Jurkat, Clone E6-1 (cell line): ENCODE results near the gene LMNTD2.
A peak's percentile ranks its signal among the peaks of the same experiment; 100 is the strongest.
"Not testable (repeated sequence)": the region's sequence is repeated elsewhere in the genome, so short reads cannot be mapped to it uniquely, and the experiment has no call there.

Experiments used
- DNase-seq: peaks from one replicate; pipeline ENCODE4 v3.0.0-alpha.2; 2011; ENCODE audit warnings: low read depth, low spot score
- H3K4me3 ChIP-seq: 2 replicates; pipeline ENCODE4 v1.5.1; 2011; ENCODE audit warnings: mild to moderate bottlenecking, low read length, control low read depth, moderate library complexity

LMNTD2 gene

DNA sequence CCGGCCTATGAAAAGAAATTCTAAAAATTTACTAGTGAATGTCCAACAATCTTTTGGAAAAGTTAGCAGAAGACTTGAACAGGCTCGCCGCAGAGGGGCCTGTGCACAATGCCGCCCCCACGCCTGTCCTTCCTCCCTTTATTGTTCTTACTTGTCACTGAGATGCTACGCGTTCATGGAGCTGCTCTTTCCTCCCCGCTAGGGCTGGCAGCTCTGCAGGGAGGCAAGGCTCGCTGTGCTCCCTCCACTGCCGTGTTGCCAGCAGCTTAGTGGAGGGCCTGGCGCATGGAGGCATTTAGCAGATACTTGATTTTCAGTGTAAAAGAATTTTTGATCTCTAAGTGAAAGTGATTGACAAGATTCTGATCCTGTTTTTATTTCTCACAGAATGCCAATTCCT lies 30.5 kb upstream of the LMNTD2 start:
- DNase-seq = no peak
- H3K4me3 ChIP-seq = no peak overlapping the region

DNA sequence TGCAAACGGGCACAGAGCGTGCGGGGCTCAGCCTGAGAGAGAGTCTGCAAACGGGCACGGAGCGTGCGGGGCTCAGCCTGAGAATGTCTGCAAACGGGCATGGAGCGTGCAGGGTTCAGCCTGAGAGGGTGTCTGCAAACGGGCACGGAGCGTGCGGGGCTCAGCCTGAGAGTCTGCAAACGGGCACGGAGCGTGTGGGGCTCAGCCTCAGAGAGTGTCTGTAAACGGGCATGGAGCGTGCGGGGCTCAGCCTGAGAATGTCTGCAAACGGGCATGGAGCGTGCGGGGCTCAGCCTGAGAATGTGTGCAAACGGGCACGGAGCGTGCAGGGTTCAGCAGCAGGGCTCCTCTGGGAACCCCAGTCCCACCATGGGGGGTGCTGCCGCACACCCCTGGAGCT lies 29.3 kb upstream of the LMNTD2 start:
- H3K4me3 ChIP-seq = no peak overlapping the region
- no peak for DNase-seq

DNA sequence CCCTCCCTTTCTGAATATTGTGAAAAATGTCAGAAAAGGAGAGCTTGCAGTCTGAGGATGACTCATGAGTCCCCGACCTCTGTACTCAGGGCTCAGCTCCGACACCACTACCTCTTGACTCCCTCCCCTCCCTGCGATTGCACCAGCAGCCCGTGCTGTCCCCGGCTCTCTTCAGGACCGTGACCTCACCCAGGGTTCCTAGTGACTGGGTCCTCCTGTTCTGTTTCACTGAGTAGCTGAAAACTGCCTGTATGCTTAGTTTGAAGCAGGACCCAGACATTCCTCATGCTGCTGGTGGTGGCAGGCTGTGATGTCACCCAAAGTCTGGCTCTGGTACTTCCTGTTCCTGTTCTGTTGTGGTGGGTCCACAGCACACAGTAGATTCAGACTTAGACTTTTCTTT lies 27.4 kb upstream of the LMNTD2 start:
- DNase-seq = no peak
- H3K4me3 ChIP-seq = no peak overlapping the region

DNA sequence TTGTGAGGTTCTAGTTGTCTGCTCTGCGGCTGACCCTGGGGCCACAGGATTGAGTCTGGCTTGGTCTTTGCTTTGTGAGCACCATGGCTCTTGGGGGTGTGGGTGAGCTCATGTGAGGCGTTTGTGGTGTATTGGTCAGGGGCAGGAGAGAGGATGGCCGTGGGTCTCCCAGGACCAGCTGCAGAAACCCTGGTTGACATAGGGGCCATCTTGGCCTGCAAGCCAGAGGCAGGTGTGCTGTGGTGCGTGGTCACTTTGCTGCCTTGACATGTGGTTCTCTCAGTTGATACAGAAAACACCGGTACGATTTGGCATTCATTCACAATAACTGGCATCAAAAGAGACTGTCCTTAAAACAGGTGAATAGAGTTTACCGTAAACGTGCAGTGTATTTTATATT lies 27.0 kb upstream of the LMNTD2 start:
- DNase-seq = no peak
- no peak overlapping the region for H3K4me3 ChIP-seq

DNA sequence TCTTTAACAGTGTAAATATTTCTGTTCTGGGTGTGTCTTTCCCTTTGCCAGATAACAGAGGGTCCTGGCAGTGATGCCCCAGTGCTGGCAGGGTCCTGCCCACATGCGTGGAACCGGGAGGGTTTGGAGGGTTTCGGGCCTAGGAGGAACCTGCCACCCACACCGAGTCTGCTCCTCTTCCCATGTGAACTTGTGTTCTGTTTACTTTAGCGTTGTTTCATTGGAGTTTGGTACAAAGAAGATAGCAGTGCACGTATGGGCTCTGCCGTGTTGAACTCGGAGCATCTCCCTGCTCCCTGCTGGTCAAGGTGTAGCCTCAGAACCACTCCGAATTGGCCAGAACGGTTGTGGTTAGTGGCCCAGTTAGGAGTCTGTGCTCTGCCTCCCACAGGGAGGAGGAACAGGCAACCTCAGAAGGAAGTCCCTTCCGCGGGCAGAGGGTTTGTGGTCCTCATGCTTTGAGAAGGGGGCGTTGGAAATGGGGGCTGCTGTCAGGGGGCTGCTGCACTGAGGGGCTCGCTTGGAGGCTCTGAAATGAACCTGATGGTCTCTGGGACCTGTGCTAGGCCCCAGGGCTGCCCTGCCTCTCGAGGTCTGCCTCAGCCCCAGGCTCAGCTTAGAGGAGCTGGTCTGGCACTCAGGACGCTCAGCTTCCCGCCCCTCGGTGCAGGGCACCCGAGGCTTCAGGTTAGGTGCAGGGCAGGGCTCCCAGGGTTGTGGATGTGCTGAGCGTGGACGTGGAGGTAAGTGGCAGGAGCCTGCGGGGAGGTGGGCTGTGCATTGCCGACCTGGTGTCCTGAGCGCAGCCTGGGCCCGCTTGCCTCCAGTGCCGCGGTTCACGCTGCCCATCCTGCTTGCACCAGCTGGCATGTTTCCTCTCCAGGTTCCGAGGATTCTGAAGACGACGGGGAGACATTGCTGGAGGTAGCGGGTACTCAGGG lies 26.1 kb upstream of the LMNTD2 start:
- no peak overlapping the region for H3K4me3 ChIP-seq

DNA sequence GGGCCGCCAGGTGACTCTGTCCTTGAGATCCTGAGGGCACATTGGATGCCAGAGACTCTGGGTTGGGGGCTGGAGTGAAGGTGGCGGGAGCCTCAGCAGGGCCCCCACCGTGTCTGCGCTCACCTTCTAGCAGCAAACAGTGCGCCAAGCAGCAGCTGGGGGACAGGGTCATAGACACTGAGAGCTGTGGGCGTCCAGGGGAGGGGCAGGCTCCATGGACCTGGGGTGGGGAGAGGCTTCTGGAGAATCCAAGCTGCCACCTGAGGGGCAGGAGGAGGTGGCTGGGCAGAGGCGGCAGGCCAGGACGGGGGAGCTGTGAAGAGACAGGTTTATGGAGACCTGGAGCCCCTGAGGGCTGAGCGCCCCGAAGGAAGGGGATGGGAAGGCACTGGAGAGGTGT lies 23.7 kb upstream of the LMNTD2 start:
- DNase-seq = no peak
- no peak overlapping the region for H3K4me3 ChIP-seq

More for the DNA sequence above, 26.1 kb upstream of the LMNTD2 start:
- no peak for DNase-seq

DNA sequence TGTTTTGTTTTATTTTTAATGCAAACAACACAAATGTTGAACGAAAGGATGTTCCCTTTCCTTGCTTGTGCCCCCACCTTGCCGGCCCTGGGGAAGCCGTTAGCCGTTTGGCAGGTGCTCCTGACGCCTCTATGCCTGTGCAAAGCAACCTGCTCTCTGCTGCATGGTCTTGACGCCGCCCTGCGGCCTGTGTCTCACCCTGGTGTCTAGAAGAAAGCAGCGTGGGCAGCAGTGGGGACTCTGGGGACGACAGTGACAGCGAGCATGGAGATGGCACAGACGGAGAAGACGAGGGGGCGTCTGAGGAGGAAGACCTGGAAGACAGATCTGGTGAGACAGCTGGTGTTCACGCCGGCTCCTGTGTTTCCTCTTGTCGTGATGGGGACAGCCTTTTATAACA lies 21.2 kb upstream of the LMNTD2 start:
- H3K4me3 ChIP-seq = no peak overlapping the region
- no peak for DNase-seq

DNA sequence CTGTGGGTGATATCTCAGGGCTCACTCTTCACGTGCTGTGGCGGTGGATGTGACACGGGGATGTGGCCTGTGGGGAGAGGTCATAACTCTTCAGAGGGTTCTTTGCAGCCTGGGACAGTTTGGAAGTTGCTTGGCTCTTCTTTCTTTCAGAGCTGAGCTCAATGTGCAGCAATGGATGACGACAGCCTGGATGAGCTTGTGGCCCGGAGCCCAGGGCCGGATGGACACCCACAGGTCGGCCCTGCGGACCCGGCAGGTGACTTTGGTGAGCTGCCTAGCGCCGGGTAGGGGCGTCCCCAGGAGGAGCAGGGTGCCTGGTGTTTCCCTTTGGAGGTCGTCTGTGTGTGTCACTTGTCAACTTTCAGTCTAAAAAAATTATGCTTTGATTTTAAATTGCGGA lies 20.8 kb upstream of the LMNTD2 start:
- H3K4me3 ChIP-seq = no peak overlapping the region

DNA sequence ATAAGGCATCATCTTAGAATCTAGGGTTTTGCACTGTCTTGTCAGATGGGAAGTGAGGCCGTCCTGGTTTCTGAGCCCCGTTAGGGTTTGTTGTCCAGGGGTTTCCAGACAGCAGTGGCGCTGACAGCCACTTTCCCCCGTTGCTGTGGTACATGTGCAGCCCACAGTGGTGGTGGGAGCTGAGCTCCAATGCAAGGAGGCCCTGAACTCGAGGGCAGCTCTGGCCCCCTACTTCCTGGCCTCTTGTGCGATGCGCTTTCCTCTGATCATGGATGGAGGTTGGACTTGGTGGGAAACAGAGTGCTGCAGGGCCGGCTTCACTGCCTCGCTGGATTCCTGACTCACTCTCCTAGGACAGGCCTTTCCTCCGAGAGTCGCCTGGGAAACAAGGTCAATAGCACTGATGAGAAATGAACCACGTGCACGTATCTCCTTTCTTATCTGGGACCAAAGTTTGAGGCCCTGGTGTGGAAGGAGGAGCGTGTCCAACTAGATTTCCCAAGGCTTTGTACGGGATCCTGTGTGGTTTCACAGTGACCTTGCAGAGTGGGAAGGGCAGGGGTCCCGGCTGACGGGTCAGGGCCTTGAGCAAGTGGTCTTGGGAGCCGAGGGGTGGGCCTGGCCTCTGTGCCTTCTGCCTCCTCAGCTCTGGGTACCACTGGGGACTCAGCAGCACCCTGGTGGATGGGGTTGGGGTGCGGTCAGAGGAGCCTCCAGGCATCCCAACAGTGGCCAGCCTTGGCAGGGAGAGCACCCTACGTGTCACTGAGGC lies 19.5 kb upstream of the LMNTD2 start:
- no peak for DNase-seq
- H3K4me3 ChIP-seq = no peak overlapping the region

More for the DNA sequence above, 20.8 kb upstream of the LMNTD2 start:
- DNase-seq = no peak

DNA sequence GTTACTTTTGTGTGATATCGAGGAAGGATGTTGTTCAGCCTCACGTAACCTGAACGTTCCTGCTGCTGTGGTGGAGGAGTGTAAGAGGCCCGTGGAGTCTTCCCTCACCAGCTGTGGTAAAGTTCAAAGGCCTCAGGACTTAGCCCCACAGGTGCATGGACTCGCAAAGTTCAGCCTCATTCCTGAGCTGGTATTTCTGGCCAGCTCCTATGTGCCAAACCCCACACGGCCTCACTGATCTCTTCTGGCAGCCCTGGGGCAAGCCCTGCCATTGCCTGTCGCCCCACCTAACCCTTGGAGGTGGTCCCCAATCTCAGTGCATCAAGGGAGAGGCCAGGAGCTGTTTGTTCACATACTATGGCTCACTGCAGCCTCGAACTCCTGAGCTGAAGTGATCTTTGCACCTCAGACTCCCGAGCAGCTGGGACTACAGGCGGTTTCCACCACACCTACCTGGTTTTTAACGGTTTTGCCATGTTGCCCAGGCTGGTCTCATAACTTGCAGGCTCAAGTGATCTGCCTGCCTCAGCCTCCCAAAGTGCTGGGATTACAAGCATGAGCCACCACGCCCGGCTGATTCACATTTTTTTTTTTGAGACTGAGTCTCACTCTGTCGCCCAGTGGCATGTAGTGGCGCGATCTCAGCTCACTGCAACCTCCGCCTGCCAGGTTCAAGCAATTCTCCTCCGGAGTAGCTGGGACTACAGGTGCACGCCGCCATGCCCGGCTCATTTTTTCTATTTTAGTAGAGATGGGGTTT lies 17.9 kb upstream of the LMNTD2 start:
- peak; percentile 51 for DNase-seq
- peak overlapping the region; percentile 96 for H3K4me3 ChIP-seq

DNA sequence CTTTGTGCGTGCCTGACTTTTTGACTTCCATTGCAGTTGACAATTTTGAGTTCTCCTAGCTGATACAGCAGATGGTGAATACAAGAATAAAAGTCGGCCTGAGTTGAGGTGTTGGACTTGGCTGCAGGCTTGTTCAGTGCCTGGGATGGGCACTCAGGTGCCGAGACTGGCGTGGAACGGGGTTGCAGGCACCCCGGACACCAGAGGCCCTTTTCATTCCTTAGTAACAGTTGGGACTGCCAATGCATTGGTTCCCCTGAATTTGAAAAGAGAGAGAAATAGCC lies 17.0 kb upstream of the LMNTD2 start:
- H3K4me3 ChIP-seq = peak overlapping the region; percentile 96
- no peak for DNase-seq

DNA sequence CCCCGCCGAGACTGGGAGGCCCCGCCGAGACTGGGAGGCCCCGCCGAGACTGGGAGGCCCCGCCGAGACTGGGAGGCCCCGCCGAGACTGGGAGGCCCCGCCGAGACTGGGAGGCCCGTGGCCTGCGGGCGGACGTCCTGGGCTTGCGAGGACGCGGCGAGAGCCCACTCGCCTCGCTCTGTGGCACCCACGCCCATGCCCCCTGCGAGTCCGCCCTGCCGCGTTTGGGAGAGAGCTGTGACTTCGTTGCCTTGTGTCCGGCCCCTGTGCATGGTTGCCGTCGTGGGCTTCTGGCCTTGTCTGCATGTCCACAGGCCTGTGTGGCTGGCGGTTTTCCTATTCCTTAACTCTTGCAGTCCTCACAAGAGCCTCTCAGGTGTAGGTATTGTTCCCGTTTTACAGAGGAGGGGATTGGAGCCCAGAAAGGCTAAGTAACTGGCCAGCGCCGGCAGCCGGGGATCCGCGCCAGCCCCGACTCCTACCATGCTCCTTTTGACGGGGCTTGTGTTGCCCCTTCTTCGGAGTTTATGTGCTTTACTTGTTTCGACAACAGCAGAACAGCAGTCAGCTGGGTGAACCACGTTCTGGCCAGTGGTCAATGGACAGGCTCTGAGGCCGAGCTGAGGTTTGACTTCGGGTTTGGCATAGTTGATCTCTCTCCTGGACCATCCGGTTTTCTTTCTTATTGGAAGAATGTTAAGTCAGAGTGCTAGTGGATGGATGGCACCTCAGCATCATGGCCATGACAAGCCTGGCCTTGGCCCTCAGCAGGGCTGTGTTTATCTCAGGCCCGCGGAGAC lies 16.5 kb upstream of the LMNTD2 start:
- peak overlapping the region; percentile 96 for H3K4me3 ChIP-seq
- DNase-seq = no peak

DNA sequence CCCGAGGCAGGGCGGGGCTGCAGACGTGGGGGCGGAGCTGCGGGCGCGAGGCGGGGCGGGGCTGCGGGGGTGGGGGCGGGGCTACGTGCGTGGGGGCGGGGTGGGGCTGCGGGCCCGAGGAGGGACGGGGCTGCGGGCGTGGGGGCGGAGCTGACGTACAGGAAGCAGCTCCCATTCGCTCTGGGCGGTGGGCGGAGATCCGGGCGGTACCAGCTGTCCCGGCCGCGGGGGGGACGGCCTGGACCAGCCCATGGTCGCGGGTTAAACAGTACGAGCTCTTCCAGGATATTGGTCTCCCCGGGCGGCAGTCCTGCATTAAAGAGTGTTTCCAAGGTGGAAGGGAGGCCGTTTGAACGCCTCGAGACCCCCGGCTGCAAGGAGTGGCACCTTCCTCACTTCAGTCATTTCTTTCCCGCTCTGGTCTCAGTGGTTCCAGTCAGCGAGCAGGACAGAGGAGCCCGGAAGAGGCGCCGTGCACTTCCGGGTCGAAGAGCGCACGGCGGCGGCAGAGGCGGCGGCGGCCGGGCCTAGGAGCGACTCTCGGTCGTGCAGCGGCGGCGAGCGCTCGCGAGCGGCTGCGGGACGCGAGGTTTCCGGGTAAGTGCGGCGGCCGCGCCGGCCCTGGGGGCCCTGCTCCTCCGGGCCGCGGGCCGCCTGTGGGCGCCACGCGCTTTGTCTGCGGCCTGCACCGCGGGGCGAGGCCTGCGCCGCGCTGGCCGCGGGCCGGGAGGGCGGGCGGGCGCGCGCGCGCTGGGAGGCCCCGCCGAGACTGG lies 15.6 kb upstream of the LMNTD2 start, which contains the start of gene PHRF1:
PHRF1 (plus strand) TSS at position 475 of the 773 bp plus-strand sequence. CDS start 5,043 bp downstream, outside the sequence.
- DNase-seq = peak; percentile 89
- peak within 1 kb of the TSS; percentile 96 for H3K4me3 ChIP-seq

DNA sequence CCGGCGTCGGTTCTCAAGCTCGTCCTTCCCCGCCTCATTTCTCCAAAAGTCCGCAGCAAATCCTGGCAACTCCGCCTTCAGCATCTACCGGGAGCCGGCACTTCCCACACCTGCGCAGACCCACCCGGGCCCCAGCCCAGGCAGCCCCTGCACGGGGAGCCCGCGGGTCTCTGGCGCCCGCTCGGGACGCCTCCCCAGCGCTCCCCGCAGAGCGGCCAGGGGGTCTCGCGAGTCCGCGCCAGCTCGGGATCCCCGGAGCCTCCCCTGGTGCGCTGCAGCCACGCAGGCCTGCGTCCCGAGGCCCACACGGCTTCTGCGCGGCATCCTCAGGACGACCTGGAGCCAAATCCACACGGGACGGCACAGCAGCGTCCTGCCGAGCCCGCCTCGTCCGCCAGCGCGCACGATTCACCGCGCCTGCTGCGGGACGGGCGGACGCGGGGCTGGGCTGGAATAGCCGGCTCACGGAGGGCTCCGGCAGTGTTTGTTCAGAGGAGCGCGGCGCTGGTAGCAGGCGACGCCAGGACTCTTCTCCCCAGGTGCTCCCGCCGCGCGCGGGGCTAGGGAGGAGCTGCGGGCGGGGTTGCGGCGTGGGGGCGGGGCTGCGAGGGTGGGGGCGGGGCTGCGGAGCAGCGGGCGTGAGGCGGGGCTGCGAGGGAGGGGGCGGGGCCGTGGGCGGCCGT lies 14.9 kb upstream of the LMNTD2 start:
- H3K4me3 ChIP-seq = peak overlapping the region; percentile 52
- peak; percentile 37 for DNase-seq

DNA sequence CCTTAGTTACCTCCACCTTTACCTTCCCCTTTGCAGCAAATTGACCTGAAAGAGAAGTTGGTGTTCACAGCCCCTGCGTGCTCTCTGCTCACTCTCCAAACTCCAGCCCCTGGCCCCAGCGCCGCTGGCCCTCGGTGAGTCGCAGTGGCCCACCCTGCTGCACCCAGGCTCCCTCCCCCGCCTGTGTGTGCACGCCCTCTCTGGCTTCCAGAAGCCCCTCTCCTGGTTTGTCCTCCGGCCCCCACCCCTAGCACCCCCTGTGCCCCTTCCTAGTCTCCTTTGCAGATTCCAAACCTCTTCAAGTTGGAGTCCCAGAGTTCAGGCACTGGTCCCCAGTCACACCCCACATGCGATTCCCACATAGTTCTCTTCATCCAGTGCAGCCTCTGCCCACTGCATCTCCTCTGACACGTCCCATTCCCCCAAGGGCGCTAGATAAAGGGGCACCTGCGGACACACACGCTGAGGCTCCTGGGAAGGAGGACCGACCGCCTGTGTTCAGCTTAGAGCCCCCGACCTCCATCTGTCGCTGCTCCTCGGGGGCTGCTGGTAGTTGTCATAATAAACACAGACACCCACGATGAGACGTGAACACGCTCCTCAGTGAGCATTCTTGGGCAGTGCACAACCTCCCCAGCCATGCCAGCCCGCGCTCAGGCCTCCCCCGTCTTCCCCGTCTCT lies 14.2 kb upstream of the LMNTD2 start:
- H3K4me3 ChIP-seq = peak overlapping the region; percentile 52; the same call in 1 of the 2 replicates
- no peak for DNase-seq

DNA sequence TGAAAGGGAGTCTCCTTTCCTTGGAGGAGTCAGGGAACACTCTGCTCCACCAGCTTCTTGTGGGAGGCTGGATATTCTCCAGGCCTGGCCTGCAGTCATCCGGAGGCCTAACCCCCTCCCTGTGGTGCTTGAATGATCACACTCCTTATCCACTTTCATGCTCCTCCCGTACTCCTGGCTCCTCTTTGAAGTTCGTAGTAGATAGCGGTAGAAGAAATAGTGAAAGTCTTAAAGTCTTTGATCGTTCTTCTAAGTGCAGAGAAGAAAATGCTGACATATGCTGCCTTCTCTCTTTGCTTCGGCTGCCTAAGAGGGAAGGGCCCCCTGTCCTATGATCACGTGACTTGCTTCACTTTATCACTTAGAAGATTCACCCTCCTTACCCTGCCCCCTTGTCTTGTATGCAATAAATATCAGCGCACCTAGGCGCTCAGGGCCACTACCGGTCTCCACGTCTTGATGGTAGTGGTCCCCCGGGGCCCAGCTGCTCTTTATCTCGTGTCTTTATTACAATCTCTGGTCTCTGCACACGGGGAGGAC lies 13.6 kb upstream of the LMNTD2 start:
- peak; percentile 47 for DNase-seq
- H3K4me3 ChIP-seq = not testable (repeated sequence)
